ENCODE measurements around the gene WDR89.
"Not testable (repeated sequence)": the region's sequence is repeated elsewhere in the genome, so short reads cannot be mapped to it uniquely, and the experiment has no call there.

The WDR89 gene

DNA sequence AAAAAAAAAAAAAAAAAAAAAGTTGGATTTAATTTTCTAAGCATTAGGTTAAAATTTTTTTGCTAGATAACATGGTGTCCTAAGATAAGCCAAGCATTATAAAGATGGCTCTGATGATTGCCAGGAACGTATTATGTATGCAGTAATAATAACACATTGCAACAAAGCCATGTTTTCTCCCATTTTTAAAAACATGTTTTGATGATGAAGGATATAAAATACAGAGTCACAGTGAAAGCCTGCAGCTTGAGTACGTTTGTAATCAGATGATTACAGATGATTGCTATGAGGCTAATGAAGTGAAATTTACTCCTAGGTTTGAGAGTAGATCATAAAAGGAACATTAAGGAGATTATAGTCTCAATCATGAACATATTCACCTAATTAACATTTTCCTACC lies 13.3 kb upstream of the WDR89 start:
- no peak for DNase-seq

DNA sequence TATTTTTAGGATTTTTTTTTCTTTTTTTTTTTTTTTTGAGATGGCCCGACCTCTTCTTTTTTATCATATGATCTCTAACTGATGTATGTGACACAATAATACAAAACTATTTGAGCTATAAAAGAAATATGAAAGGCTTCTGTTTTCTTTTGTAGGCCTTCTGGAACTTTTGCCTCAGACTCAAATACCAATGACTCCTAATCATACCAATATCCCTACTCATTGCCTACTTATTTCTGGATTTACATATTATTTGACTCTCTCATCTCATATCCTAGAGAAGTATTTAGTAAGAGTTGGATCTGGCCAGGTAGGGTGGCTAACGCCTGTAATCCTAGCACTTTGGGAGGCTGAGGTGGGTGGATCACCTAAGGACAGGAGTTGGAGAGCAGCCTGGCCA lies 12.7 kb upstream of the WDR89 start:
- no peak for DNase-seq

DNA sequence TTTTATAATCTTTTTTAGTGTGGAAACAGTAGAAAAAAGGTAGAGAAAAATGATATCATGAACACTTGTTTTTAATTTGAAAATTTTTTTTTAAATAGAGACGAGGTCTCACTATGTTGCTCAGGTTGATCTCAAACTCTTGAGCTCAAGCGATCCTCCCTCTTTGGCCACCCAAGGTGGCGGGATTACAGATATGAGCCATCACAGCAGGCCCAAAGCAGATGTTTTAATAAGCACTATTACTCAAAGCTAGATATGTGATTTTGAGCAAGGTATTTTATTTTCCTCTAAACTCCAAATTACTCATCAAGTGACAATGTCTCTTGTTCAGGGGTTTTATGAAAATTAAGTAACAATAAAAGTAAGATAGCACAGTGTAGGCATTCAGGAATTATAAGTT lies 10.7 kb upstream of the WDR89 start:
- no peak for DNase-seq

DNA sequence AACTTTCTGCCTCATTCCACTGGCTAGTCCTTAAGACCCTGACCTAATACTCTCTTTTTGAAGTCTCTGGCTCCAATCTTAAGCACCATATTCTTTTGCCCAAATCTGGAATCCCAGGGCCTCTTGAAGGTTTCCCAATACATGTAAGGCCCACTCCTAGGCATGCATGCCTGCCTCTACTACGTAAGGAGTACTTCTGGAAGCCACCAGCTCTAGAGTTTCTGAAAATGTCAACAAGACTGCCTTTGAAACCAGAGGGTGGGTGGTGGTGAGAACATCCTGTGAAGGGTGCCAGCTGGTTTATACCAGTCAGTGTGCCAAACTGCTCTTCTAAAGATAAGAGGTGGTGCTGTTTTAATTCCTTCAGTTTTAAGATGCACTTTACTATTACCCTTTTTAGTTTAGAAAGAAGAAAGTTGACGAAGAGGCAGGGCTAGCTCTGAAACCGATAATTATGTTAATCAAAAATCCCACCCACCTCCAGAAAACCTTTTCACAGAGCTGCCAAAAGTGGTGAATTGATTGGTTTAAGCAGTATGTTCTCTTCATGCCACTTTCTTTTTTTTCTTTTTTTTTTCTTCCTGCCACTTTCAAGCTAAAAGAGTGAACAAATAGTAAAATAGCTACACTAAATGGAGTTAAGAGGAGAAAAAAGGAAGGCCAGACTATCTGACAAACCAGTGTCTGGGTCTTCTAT lies 8.7 kb upstream of the WDR89 start:
- peak in 19 of 56 donors; percentile 4 to 73 (median 15) for DNase-seq

DNA sequence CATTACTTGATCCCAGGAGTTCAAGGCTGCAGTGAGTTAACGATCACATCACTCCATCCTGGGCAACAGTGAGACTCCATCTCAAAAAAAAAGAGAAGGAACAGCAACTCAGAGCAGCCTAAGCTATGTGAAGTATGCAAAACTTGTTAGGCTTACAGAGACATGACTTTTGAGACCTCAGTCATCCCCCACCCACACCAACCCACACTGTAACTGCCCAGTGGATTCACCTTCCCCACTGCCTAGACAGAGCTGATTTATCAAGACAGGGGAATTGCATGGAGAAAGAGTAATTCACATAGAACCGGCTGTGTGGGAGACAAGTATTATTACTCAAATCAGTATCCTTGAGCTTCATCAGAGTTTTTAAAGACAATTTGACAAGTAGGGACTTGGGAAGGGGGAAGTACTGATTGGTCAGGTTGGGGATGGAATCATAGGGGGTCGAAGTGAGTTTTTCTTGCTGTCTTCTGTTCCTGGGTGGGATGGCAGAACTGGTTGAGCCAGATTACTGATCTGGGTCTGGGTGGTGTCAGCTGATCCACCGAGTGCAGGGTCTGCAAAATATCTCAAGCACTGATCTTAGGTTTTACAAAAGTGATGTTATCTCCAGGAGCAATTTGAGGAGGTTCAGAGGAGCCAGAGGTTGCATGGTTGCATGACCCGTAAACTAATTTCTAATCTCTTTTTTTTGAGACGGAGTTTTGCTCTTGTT lies 6.2 kb upstream of the WDR89 start:
- DNase-seq, result no peak

DNA sequence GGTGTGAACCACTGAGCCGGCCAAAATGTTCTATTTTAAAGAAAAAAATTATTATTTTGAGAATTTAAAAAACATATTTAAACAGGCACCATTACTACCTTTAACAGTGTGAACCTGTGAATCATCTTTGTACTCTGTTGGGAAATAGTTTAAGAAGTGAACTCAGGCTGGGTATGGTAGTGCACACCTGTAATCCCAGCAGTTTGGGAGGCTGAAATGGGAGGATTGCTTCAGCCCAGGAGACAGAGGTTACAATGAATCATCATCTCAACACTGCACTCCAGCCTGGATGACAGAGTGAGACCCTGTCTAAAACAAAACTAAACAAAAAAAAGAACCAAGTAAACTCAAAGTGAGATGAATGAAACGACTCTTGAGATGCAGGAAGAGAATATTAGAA lies 3.1 kb upstream of the WDR89 start:
- DNase-seq, result no peak

DNA sequence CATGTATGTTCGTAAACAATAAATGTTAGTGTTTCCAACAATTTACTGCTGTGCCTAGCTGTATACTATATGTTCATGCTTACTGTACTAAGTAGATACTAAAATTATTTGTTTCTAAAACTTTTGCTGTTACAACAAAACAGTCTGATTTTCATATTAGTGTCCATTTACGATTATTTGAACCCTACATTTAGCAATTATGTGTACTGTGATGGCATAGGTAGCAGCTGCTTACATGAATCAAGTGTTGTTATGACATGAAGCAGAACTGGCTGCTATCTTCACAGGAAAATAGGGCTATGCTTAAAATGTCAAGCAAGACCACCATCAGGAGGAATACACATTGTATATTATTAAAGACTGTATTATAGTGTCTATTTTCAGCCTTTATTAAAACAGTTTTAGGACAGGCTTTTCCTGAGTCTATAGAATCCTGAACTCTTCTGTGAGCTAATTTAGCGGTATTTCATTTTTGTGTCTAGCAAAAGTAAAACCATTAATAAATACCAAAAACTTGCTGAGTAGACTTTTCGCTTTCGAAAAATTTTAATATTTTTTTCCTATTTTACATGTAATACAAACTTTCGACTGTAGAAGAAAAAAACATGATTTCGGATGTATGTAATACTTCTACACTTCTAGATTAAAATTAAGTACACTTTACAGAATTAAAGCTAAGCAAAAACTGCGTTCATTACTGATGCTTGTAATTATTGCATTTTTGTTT lies 1.1 kb upstream of the WDR89 start:
- no peak for DNase-seq

DNA sequence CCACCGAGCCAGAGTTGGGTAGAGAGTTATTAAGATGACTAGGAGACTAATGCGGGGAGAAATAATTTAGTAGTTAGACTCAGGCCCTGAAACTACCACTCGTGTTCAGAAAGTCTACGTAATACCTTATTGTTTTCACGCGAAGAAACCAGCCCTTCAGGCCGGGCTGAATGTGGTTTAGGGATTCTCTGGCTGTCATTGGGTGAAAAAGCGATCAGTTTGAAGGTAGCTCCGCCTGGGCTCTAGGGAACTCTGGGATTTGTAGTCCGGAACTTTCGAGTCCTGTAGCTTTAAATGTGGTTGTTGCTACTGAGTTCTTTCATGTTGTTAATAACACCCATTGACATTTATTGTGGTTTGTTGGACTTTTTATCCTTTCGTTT lies 549 bp upstream of the WDR89 start:
- DNase-seq, result peak in 55 of 56 donors; percentile 34 to 99 (median 88)

DNA sequence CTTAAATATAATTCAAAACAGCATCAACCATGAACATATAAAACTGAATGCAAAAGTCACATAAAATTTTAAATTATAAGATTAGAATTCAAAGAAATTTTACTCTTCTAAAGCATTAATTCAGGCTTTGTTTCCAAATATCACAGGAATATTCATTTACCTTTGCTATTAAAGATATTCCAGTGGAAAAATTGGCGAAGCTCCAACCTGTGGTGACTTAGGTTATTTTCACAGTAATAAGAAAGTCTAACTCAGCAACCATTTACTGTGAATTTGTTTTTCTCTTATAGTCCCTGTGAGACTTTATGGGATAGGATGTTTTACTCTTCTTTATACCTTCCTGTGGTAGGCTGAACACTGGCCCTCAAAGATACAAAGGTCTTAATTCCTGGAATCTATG lies 3.2 kb downstream of the WDR89 start:
- DNase-seq, result no peak

DNA sequence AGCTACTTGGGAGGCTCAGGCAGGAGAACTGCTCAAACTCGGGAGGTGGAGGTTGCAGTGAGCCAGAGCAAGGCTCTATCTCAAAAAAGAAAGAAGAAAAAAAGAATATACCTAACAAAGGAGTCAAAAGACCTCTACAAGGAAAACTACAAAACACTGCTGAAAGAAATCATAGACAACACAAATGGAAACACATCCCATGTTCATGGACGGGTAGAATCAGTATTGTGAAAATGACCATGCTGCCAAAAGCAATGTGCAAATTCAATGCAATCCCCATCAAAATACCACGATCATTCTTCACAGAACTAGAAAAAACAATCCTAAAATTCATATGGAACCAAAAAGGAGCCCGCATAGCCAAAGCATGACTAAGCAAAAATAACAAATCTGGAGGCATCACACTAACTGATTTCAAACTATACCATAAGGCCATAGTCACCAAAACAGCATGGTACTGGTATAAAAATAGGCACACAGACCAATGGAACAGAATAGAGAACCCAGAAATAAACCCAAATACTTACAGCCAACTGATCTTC lies 5.5 kb downstream of the WDR89 start:
- not testable (repeated sequence) for DNase-seq

DNA sequence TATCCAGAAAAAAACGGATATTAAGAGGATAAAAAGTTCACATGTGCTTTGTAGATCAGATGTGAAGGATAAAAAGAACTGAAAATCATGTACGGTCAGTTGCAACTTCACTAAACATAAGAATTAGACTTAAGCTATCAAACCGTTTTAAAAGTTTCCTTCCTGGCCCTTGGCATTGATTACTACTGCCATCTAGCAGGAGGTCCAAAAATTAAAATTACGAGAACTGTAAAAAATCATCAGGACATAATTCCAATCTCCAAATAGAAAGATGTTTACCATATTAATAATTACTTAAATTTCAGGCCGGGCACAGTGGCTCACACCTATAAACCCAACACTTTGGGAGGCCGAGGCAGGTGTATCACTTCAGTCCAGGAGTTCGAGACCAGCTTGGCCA lies 7.9 kb downstream of the WDR89 start:
- DNase-seq, result no peak

DNA sequence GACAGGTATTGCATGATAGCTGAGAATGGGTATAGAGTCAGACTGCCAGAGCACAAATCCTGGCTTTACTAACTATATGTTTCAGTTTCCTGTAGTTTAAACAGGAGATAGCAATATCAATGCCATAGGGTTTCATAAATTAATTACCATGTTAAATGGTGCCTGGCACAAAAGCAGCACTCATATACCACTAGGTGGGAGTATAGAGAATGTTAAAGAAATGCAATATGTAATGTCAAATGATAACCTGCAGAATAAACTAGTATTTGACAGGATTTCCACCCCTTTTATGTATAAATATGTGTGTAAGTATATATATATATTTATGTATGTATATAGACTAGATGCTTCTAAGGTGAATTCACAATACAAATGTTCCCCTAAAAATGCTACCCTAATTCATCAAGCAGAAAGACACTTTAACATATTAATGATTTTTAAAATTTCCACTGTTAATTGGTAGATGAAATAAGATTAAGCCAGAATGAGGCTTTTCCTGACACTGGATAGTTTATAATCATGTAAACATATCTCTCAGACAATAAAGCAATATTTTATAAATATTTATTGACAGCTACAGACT lies 8.6 kb downstream of the WDR89 start:
- DNase-seq, result no peak

DNA sequence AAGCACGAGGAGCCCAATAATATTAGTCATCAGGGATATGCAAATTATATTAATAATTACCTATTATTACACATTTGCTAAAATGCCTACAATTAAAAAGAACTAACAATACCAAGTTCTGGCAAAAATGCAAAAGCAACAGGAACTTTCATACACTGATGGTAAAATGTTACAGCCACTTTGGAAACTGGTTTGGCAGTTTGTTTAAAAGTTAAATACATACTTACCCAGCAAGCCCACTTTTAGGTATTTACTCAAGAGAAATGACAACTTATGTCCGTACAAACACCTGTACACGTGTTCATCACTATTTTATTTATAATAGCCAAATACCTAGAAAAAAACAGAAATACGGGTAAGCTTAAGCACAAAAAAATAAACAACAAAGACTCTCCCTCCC lies 17.0 kb downstream of the WDR89 start:
- no peak for DNase-seq

DNA sequence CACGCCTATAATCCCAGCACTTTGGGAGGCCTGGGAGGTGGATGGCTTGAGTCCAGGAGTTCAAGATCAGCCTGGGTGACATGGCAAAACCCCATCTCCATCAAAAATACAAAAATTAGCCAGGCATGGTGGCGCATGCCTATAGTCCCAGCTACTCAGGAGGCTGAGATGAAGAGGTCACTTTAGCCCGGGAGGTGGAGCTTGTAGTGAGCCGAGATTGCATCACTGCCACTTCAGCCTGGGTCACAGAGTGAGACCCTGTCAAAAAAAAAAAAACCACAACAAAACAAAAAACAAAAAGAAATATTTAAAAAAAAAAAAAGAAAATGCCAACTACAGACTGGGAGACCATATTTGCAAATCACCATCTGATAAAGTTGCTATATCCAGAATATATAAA lies 17.5 kb downstream of the WDR89 start:
- no peak for DNase-seq

DNA sequence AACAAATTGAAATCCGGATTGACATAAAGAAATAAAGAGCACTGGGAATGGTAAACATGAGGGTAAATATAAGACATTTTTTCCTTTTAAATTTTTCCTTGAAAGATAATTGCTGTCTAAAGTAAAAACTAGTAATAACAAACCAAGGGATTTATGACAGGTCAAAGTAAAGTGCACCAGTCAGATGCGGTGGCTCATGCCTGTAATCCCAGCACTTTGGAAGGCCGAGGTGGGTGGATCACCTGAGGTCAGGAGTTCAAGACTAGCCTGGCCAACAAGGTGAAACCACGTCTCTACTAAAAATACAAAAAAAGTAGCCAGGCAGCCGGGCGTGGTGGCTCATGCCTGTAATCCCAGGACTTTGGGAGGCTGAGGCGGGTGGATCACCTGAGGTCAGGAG lies 19.7 kb downstream of the WDR89 start:
- DNase-seq, result not testable (repeated sequence)

DNA sequence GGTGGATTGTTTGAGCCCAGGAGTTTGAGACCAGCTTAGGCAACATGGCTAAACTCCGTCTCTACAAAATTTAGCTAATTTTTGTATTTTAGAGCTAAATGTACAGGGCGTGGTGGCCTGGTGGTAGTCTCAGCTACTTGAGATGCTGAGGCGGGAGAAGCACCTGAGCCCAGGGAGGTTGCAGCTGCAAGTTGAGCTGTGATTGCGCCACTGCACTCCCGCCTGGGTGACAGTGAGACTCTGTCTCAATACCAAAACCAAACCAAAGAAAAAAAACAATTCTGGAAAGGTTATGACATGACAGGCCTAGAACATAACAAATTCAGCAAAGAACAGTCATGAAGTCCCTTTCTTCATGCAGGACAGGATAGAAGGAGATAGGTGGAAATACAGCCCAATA lies 25.7 kb downstream of the WDR89 start:
- no peak for DNase-seq

DNA sequence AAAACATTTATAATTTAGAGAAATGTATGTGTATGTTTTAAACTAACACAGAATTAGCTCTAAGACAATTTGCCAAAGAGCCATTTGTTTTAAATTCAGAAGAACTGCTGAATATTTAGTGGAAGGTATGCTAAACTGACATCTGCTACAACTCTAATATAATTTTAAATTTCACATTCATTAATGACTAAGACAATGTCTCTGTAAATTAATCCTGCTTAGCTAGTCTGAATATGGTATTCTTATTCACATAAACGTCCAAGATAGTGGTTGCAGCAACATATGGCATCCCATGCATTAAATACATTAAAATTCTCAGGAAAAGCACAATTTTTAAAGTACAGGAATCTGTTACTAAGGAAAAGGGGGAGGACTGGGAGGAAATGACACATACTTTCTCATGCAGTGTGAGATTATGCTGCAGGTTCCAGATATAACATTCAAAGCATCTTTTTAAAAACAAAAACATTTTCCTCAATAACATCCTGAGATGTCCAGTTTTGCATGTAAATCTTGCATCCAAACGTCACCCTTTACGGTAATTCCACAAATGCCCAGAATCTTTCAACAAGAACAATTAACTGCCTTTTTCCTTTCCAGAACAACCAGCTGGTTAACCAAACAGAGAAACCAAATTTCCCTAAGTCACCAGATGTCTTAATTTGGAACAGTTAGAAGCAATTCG lies 26.9 kb downstream of the WDR89 start:
- DNase-seq, result no peak

DNA sequence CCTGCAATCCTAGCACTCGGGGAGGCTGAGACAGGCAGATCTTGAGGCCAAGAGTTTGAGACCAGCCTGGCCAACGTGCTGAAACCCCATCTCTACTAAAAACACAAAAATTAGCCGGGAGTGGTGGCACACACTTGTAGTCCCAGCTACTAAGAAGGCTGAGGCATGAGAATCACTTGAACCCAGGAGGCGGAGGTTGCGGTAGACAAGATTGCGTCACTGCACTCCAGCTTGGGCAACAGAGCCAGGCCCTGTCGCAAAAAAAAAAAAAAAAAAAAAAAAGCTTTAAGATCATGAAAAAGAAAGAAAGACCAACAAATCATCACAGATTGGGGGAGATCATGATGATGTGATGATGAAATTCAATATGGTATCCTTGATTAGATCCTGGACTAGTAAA lies 30.6 kb downstream of the WDR89 start:
- DNase-seq, result no peak

DNA sequence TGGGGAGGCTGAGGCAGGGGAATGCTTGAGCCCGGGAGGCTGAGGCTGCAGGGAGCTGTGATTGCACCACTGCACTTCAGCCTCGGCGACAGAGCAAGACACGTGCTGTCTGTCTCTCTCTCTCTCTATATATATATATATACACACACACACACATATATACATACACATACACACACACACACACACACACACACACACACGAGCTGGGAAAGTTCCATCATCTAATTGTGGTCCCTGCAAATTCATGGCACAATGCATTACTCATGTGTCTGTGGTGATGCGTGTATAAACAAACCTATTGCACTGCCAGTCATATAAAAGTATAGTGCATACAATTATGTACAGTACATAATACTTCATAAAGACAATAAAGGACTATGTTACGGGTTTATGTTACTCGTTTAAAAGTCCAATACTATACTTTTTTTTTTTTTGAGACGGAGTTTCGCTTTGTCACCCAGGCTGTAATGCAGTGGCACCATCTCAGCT lies 36.6 kb downstream of the WDR89 start:
- no peak for DNase-seq

DNA sequence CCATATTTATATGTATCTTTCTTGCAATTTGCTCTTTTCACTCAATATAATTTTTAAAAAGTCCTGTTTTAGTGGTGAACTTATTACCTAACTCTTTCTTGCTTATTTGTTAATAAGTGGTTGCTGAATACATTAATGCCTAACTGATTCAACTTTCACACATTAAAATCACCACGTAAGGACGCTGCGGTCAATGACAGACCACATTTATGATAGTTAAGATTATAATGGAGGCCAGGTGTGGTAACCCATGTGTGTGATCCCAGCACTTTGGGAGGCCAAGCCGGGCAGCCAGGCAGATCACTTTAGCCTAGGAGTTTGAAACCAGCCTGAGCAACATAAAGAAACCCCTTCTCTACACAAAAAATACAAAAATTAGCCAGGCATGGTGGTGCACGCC lies 37.0 kb downstream of the WDR89 start:
- DNase-seq, result no peak

DNA sequence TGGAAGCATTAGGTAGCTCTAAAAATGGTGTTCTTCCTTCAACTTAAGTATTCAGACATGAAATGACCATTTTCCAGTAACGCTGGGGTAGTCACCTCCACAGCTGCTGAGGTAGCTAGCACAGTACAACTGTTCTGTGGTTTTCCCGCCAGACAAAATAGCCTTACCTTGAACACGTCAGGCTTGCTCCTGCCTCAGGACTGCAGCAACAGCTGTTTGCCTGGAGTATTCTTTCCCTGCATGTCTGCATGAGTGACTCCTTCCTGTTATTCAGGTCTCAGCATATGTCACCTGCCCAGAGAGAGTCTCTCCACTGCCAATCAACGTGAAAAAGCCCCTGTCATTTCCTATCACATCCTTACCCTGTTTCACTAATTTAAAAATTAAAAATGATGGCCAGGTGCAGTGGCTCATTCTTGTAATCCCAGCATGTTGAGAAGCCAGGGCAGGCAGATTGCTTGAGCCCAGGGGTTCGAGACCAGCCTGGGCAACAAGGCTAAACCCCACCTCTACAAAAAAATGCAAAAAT lies 37.9 kb downstream of the WDR89 start:
- DNase-seq, result no peak

Data from amygdala (tissue), 56 donors.